Neural progenitor cell (in vitro differentiated cells): ENCODE measurements around the gene MTHFS. TPM values are rescaled to one million over a fixed set of nuclear protein-coding genes. Genes with fewer than 3 reads are reported as not detected.

Experiments used
- DNase-seq: peaks from one replicate; pipeline ENCODE4 v3.0.0-alpha.2; 2016; ENCODE audit warnings: low spot score
- H2AFZ ChIP-seq: fragments of 200-600 bp; sonication (generic); replicated peaks from 2 replicates; pipeline ENCODE4 v1.6.1; 2016; ENCODE audit warnings: antibody characterized with exemption
- H3F3A ChIP-seq: fragments of 200-600 bp; sonication (generic); 2 replicates; pipeline ENCODE4 v1.6.1; 2016; ENCODE audit warnings: antibody characterized with exemption, low read depth
- H3K27ac ChIP-seq: fragments of 200-600 bp; sonication (generic); 2 replicates; pipeline ENCODE4 v1.5.1; 2016; ENCODE audit warnings: mild to moderate bottlenecking
- H3K27me3 ChIP-seq: fragments of 200-600 bp; sonication (generic); 2 replicates; pipeline ENCODE4 v1.6.1; 2016; ENCODE audit warnings: mild to moderate bottlenecking, moderate library complexity
- H3K36me3 ChIP-seq: fragments of 200-600 bp; sonication (generic); 2 replicates; pipeline ENCODE4 v1.5.1; 2016
- H3K4me1 ChIP-seq: fragments of 200-600 bp; sonication (generic); 2 replicates; pipeline ENCODE4 v1.6.1; 2016; ENCODE audit warnings: mixed run types
- H3K4me2 ChIP-seq: fragments of 200-600 bp; sonication (generic); 2 replicates; pipeline ENCODE4 v1.6.1; 2016
- H3K4me3 ChIP-seq: fragments of 200-600 bp; sonication (generic); 2 replicates; pipeline ENCODE4 v1.5.1; 2016
- H3K79me2 ChIP-seq: fragments of 200-600 bp; sonication (generic); 2 replicates; pipeline ENCODE4 v1.6.1; 2016; ENCODE audit warnings: low read depth
- H3K9ac ChIP-seq: fragments of 200-600 bp; sonication (generic); 2 replicates; pipeline ENCODE4 v1.6.1; 2016
- H3K9me3 ChIP-seq: fragments of 200-600 bp; sonication (generic); 2 replicates; pipeline ENCODE4 v1.5.1; 2016; ENCODE audit warnings: low read depth
- H4K20me1 ChIP-seq: fragments of 200-600 bp; sonication (generic); 2 replicates; pipeline ENCODE4 v1.6.1; 2016; ENCODE audit warnings: low read depth
- H3K27ac Mint-ChIP-seq: 3 replicates; pipeline ENCODE4 v1.8.0; 2021; ENCODE audit warnings: mixed read lengths
- H3K27me3 Mint-ChIP-seq: 2 replicates; pipeline ENCODE4 v1.8.0; 2022; ENCODE audit warnings: low read depth, mild to moderate bottlenecking, inconsistent platforms, moderate library complexity, mixed read lengths; ENCODE audit not compliant: insufficient read depth
- H3K36me3 Mint-ChIP-seq: 3 replicates; pipeline ENCODE4 v1.8.0; 2021; ENCODE audit warnings: mixed read lengths
- H3K4me1 Mint-ChIP-seq: 3 replicates; pipeline ENCODE4 v1.8.0; 2021; ENCODE audit warnings: mixed read lengths
- H3K4me3 Mint-ChIP-seq: 3 replicates; pipeline ENCODE4 v1.8.0; 2021; ENCODE audit warnings: mild to moderate bottlenecking, moderate library complexity, mixed read lengths
- H3K9me3 Mint-ChIP-seq: 3 replicates; pipeline ENCODE4 v1.8.0; 2020; ENCODE audit warnings: mixed read lengths
- CTCF ChIP-seq: fragments of 200-600 bp; sonication (generic); IDR thresholded peaks from 2 replicates; pipeline ENCODE4 v1.5.1; 2017; ENCODE audit warnings: antibody characterized with exemption, mild to moderate bottlenecking
- EZH2 ChIP-seq: fragments of 200-600 bp; sonication (generic); IDR thresholded peaks from 2 replicates; pipeline ENCODE4 v1.6.1; 2017; ENCODE audit warnings: antibody characterized with exemption, mild to moderate bottlenecking, moderate library complexity
- EZH2phosphoT487 ChIP-seq: fragments of 200-600 bp; sonication (generic); IDR thresholded peaks from 2 replicates; pipeline ENCODE4 v1.6.1; 2017; ENCODE audit warnings: antibody characterized with exemption
- total RNA-seq: library from RNA; depleted of rRNA; stranded (reverse); fragments of >200 nt; gene quantifications from 2 replicates; pipeline ENCODE4 v1.2.3, GENCODE V29; 2015; ENCODE audit warnings: low replicate concordance

Gene MTHFS
- total RNA-seq, 1 donor from 2014 or later = 28.9 TPM

GRCh38 chr15:79924379-79924778 lies 27.6 kb upstream of the MTHFS start:
- H3K36me3 ChIP-seq = no peaks in the 10 kb centered on the region
- DNase-seq = peak; percentile 6
- H3F3A ChIP-seq = peaks cover 41% of the 10 kb centered on the region
- peaks cover 10% of the 10 kb centered on the region for H4K20me1 ChIP-seq
- H3K4me3 ChIP-seq = peak overlapping the region; percentile 95
- no peaks in the 10 kb centered on the region for H3K27me3 ChIP-seq
- H3K4me1 ChIP-seq = peaks cover 23% of the 10 kb centered on the region
- TF ChIP-seq EZH2phosphoT487 (no peak), CTCF (no peak), EZH2 (no peak)
- peak overlapping the region; percentile 87 for H3K27ac ChIP-seq
- Mint-ChIP-seq H3K9me3 (peaks cover 38% of the 10 kb centered on the region), H3K27ac (no peak overlapping the region), H3K4me3 (peak overlapping the region; percentile 74), H3K27me3 (no peaks in the 10 kb centered on the region), H3K4me1 (peaks cover 9% of the 10 kb centered on the region), H3K36me3 (peaks cover 27% of the 10 kb centered on the region)
- no peak overlapping the region for H2AFZ ChIP-seq
- no peak overlapping the region for H3K9ac ChIP-seq
- peak overlapping the region; percentile 77 for H3K4me2 ChIP-seq
- no peaks in the 10 kb centered on the region for H3K9me3 ChIP-seq
- peaks cover 45% of the 10 kb centered on the region for H3K79me2 ChIP-seq

GRCh38 chr15:79923515-79924169 lies 26.8 kb upstream of the MTHFS start:
- Mint-ChIP-seq H3K27ac (peak overlapping the region; percentile 86), H3K36me3 (peaks cover 31% of the 10 kb centered on the region), H3K4me3 (peak overlapping the region; percentile 98), H3K9me3 (peaks cover 44% of the 10 kb centered on the region), H3K4me1 (peaks cover 9% of the 10 kb centered on the region), H3K27me3 (no peaks in the 10 kb centered on the region)
- Histone ChIP-seq H3K36me3 (no peaks in the 10 kb centered on the region), H3K27ac (peak overlapping the region; percentile 96), H3K79me2 (peaks cover 53% of the 10 kb centered on the region), H3K9me3 (no peaks in the 10 kb centered on the region), H3K9ac (peak overlapping the region; percentile 84), H2AFZ (peak overlapping the region; percentile 74), H3F3A (peaks cover 49% of the 10 kb centered on the region), H3K4me3 (peak overlapping the region; percentile 95), H3K4me1 (peaks cover 30% of the 10 kb centered on the region), H3K27me3 (no peaks in the 10 kb centered on the region), H4K20me1 (peaks cover 10% of the 10 kb centered on the region), H3K4me2 (peak overlapping the region; percentile 86)
- TF ChIP-seq CTCF (no peak), EZH2 (no peak), EZH2phosphoT487 (no peak)
- DNase-seq = peak; percentile 99

DNA sequence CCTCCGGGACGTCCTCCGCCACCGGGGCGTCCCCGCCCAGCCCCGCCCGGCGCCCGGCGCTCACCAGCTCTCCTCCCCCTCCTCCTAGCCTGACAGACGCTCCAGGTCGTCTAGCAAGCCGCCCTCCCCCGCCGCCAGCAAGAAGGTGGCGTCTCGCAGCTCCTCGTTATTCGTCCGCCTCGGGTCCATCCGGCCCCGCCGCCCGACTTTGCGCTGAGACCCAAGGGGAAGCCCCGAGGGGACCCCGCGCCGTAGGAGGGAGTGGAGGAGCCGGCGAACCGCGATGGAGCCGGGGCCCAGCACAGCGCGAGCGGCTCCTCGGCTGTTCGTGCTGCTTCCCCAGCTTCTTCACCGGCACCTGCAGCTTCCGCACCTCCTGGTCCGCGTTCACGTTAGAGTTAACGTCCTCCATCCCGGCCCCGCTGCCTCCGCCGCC lies 26.3 kb upstream of the MTHFS start:
- Histone ChIP-seq H3K4me3 (peak overlapping the region; percentile 95), H3K79me2 (peaks cover 57% of the 10 kb centered on the region), H3K4me2 (peak overlapping the region; percentile 86), H3K36me3 (no peaks in the 10 kb centered on the region), H3K4me1 (peaks cover 36% of the 10 kb centered on the region), H2AFZ (peak overlapping the region; percentile 60), H3K9ac (peak overlapping the region; percentile 84), H3K9me3 (no peaks in the 10 kb centered on the region), H4K20me1 (peaks cover 15% of the 10 kb centered on the region), H3K27me3 (no peaks in the 10 kb centered on the region), H3K27ac (peak overlapping the region; percentile 96), H3F3A (peaks cover 49% of the 10 kb centered on the region)
- Mint-ChIP-seq H3K27ac (no peak overlapping the region), H3K36me3 (peaks cover 35% of the 10 kb centered on the region), H3K27me3 (peaks cover 3% of the 10 kb centered on the region), H3K4me3 (peak overlapping the region; percentile 98), H3K9me3 (peaks cover 43% of the 10 kb centered on the region), H3K4me1 (peaks cover 9% of the 10 kb centered on the region)
- DNase-seq = peak; percentile 78
- TF ChIP-seq EZH2 = no peak
- TF ChIP-seq EZH2phosphoT487 = no peak
- no peak for TF ChIP-seq CTCF
